ENCODE measurements around the gene ANOS1. TPM values are rescaled to one million over a fixed set of nuclear protein-coding genes. Genes with fewer than 3 reads are reported as not detected.
"Not testable (repeated sequence)": the region's sequence is repeated elsewhere in the genome, so short reads cannot be mapped to it uniquely, and the experiment has no call there.

Gene ANOS1
- total RNA-seq, 1 experiment from 2014 or later = not detected

DNA sequence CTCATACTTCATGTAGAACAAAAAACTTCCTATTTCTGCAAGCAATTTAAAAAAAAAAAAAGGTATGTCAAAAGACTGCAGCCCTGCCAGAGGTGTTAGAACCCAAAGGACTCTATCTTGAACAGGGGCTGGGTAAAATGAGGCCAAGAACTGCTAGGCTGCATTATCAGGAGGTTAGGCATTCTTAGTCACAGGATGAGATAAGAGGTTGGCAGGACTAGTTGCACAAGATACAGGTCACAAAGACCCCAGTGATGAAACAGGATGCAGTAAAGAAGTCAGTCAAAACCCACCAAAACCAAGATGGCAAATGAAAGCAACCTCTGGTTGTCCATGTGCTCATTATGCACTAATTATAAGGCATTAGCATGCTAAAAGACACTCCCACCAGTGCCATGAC lies 104.1 kb downstream of the ANOS1 start:
- H3K4me1 ChIP-seq = no peaks in the 10 kb centered on the region
- H3K27ac ChIP-seq = no peak overlapping the region
- DNase-seq = no peak
- H3K9me3 ChIP-seq (replicated peaks) = no peaks in the 10 kb centered on the region
- no peaks in the 10 kb centered on the region for H3K27me3 ChIP-seq
- H3K4me3 ChIP-seq = no peak overlapping the region
- H3K36me3 ChIP-seq = no peaks in the 10 kb centered on the region

DNA sequence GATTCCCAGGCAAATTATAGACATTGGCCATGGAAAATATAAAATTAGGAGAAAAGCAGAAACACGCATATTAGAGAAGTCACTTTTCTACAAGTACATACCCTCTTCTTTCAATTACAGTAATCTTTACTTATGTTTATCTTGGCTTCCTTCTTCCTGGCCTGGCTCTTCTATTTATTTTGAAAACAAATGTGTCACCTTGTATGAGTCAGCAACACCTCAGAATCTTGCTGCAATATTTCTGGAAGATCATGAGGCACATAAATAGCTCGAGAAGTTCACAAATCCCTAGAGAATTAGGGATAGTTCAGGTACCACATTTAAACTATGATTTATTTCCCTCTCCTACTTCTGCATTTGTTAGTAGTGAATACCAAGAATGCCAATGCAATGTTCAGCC lies 124.6 kb downstream of the ANOS1 start:
- Histone ChIP-seq H3K27ac (no peak overlapping the region), H3K4me1 (no peaks in the 10 kb centered on the region), H3K4me3 (no peak overlapping the region), H3K27me3 (no peaks in the 10 kb centered on the region), H3K9me3 (replicated peaks) (no peaks in the 10 kb centered on the region), H3K36me3 (no peaks in the 10 kb centered on the region)
- DNase-seq = no peak

DNA sequence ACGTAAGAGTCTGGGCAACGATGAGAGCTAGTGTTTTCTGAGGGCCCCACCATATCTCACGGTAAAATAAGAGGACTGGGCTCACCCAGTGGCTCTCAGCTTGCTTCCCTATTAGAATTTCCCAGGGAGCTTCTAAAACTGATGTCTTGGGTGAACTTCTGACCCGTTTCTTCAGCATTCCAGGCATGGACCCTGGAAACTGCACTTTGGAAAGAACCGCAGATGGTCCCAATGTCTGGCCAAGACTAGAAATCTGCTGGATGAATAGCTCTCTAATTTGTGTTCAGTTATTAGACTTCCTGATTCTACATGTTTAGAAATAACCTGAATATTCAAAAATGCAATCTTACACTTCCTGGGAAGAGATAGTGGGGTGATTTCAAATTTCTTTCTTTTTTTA lies 127.8 kb downstream of the ANOS1 start:
- H3K27me3 ChIP-seq = no peaks in the 10 kb centered on the region
- H3K4me3 ChIP-seq = no peak overlapping the region
- no peak for DNase-seq
- no peaks in the 10 kb centered on the region for H3K9me3 ChIP-seq (replicated peaks)
- no peaks in the 10 kb centered on the region for H3K4me1 ChIP-seq
- H3K36me3 ChIP-seq = no peaks in the 10 kb centered on the region
- H3K27ac ChIP-seq = no peak overlapping the region

DNA sequence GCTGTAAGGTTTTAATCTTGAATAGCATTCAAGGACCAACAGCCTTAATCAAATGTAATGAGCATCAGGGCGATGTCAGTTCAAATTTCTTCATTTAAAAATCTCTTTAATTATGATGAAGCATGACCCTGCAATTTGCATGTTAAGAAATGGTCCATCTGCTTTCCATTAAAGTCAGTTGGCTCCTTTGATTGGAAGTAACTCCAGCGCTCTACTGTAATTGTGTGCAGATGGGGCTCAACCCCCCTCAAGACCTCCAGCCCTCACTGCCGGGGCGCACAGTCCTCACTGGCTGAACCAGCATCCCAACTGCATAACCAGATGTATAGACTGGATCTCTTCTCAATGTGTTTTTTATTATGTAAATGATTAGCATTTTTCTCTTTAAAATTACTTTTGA lies 140.4 kb downstream of the ANOS1 start:
- H3K4me3 ChIP-seq = no peak overlapping the region
- H3K36me3 ChIP-seq = no peaks in the 10 kb centered on the region
- no peak overlapping the region for H3K27ac ChIP-seq
- H3K27me3 ChIP-seq = no peaks in the 10 kb centered on the region
- H3K9me3 ChIP-seq (replicated peaks) = no peaks in the 10 kb centered on the region
- H3K4me1 ChIP-seq = no peaks in the 10 kb centered on the region
- no peak for DNase-seq

DNA sequence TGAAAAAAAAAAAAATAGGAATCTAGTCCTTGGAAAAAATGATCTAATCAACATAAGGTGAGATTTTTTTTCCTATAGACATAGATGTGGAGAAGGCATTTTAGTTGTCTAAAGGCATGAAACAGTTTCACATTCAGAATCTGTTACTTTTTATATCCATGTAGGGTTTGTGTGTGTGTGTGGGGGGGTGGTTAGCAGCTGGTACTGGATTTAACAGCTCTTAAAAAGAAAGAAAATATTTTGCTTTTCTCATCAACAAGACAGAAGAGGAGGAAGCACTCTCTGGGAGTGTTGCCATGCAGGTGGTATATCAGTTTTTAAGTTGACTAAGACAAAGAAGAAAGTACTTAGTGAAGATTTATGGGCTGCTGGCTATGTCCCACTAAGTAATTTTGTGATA lies 145.0 kb downstream of the ANOS1 start:
- no peak overlapping the region for H3K4me3 ChIP-seq
- H3K27me3 ChIP-seq = no peaks in the 10 kb centered on the region
- H3K27ac ChIP-seq = no peak overlapping the region
- H3K9me3 ChIP-seq (replicated peaks) = no peaks in the 10 kb centered on the region
- no peak for DNase-seq
- no peaks in the 10 kb centered on the region for H3K4me1 ChIP-seq
- H3K36me3 ChIP-seq = no peaks in the 10 kb centered on the region

DNA sequence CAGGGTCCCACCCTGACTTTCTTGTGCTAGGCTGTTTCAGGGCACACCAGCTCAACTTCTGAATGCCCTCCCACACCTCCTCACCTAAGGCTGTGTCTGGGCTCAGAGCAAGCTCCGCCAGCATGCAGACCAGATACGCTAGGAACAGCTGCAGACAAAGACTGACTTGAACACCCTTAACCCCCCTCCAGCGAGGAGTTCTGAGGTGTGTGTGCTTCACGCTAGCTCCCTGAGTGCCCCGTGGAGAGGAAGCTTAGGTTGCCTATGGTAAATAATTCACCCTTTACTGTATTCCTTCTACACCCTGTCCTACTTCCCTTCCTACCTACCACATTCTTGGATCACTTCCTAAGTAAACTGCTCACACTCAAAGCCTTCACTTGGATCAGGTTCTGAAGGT lies 152.3 kb downstream of the ANOS1 start:
- no peaks in the 10 kb centered on the region for H3K9me3 ChIP-seq (replicated peaks)
- DNase-seq = peak in 1 of 2 experiments; percentile 1
- no peaks in the 10 kb centered on the region for H3K27me3 ChIP-seq
- no peaks in the 10 kb centered on the region for H3K36me3 ChIP-seq
- H3K4me3 ChIP-seq = no peak overlapping the region
- no peaks in the 10 kb centered on the region for H3K4me1 ChIP-seq
- H3K27ac ChIP-seq = no peak overlapping the region

DNA sequence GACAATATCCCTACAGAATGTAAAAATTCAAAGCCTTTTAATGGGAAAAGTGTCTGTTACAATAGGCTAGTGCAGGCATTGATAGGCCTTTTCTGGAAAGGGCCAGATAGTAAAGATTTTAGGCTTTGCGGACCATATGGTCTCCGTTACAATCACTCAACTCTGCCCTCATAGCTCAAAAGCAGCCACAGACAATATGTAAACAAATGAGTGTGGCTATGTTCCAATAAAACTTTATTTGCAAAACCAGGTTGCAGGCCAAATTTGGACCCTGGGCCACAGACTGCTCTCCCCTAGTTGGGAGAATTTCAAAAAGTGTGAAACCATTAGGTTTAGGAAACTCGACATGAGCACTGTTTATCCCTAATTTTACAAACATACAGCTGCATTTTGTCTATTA lies 155.1 kb downstream of the ANOS1 start:
- Histone ChIP-seq H3K9me3 (replicated peaks) (no peaks in the 10 kb centered on the region), H3K27ac (no peak overlapping the region), H3K27me3 (no peaks in the 10 kb centered on the region), H3K36me3 (no peaks in the 10 kb centered on the region), H3K4me3 (no peak overlapping the region), H3K4me1 (no peaks in the 10 kb centered on the region)
- DNase-seq = no peak

DNA sequence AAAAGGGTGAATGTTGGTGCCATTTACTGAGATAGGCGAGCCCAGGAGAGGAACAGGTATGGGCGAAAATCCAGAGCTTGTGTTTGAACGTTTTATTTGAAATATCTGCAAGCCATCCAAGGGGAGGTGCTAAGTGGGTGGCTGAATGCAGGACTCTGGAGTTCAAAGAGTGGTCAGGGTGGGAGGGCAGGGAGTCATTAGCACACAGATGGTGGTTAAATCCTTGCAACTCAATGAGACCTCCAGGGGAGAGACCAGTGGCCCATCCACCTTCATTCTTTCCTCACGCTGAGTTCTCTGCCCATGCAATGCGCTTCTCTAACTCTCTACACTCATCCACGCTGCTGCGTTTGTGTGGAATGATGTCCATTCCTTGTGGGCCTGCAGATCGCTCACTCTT lies 166.2 kb downstream of the ANOS1 start:
- Histone ChIP-seq H3K4me1 (no peaks in the 10 kb centered on the region), H3K9me3 (replicated peaks) (no peaks in the 10 kb centered on the region), H3K27ac (no peak overlapping the region), H3K4me3 (no peak overlapping the region), H3K36me3 (no peaks in the 10 kb centered on the region), H3K27me3 (no peaks in the 10 kb centered on the region)
- DNase-seq = no peak

DNA sequence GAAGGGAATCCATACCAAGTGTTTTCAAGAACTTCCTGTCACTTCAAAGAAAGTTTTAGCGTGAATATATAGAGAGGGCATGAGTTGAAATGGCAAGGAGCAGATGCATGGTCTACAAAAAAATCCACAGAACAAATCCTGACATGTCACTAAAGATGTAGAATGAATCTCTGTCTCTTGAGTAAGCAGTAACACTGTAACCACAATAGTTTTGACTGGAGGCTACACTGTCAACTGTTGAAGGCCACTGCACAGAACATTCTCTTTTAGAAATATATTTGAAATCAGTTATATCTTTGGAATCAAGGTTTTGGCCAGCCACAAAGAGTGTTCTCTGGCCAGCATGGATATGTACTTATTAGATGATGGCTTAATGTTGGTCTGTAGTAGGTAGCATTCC lies 183.5 kb downstream of the ANOS1 start:
- Histone ChIP-seq H3K4me1 (no peaks in the 10 kb centered on the region), H3K4me3 (no peak overlapping the region), H3K9me3 (replicated peaks) (no peaks in the 10 kb centered on the region), H3K27me3 (no peaks in the 10 kb centered on the region), H3K27ac (no peak overlapping the region), H3K36me3 (no peaks in the 10 kb centered on the region)
- DNase-seq = no peak

DNA sequence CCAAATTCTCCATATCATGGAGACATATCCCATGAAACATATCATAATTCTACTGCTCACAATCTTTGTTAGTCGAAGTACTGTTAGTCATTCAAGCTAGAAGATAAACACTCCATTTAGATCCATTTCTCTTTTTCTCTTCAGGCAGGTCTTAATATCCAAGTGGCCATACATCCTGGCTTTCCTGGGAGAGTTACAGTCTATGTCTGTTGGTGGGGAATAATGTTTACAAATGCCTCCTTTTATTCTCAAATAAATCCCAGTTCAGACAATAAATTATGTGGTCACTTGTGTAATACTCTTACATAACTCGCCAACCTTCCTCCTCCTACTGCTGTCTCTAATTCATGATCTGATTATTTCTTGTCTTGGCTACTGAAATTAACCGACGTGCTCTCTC lies 185.2 kb downstream of the ANOS1 start:
- no peaks in the 10 kb centered on the region for H3K36me3 ChIP-seq
- H3K27me3 ChIP-seq = no peaks in the 10 kb centered on the region
- no peak overlapping the region for H3K27ac ChIP-seq
- no peak for DNase-seq
- H3K9me3 ChIP-seq (replicated peaks) = no peaks in the 10 kb centered on the region
- H3K4me1 ChIP-seq = no peaks in the 10 kb centered on the region
- H3K4me3 ChIP-seq = no peak overlapping the region

DNA sequence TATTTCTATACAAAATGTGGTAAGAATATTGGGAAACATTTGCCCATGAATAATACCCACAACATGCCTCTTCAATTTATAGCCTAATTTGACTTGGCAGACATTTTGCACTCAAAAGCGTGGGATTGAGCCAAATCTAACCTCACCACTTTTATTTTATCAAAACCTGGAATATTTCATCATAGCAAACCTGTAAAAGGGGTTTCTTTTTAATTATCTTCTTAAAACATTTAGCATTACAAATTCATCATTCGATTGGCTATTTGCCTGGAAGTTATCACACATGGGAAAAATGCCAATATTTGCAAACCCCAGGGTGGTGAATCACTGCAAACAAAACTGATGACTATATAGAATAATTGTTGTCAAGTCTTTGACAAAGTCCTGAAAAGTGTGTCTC lies 211.1 kb downstream of the ANOS1 start:
- Histone ChIP-seq H3K4me3 (no peak overlapping the region), H3K27ac (no peak overlapping the region), H3K27me3 (no peaks in the 10 kb centered on the region), H3K36me3 (no peaks in the 10 kb centered on the region), H3K9me3 (replicated peaks) (no peaks in the 10 kb centered on the region), H3K4me1 (no peaks in the 10 kb centered on the region)
- no peak for DNase-seq

DNA sequence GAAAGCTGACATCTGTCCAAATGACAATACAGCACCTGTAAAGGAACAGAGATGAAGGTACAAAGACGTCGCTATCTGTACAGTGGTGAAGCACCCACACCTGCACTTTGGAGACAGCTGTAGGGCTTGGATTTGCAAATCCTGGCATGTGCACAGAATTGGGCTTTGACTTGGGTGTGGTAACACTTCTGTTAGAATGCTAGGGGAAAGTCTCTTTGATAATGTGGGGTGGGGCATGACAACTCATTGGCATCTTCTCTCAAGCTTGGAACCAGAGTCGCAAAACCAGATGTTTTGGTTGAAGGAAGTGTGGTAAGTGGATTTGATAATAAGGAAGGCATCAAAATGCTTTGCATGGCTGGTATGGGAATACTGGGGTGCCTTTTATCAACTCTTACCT lies 211.8 kb downstream of the ANOS1 start:
- no peak for DNase-seq
- H3K4me1 ChIP-seq = no peaks in the 10 kb centered on the region
- H3K9me3 ChIP-seq (replicated peaks) = no peaks in the 10 kb centered on the region
- H3K4me3 ChIP-seq = no peak overlapping the region
- H3K36me3 ChIP-seq = no peaks in the 10 kb centered on the region
- no peak overlapping the region for H3K27ac ChIP-seq
- no peaks in the 10 kb centered on the region for H3K27me3 ChIP-seq

DNA sequence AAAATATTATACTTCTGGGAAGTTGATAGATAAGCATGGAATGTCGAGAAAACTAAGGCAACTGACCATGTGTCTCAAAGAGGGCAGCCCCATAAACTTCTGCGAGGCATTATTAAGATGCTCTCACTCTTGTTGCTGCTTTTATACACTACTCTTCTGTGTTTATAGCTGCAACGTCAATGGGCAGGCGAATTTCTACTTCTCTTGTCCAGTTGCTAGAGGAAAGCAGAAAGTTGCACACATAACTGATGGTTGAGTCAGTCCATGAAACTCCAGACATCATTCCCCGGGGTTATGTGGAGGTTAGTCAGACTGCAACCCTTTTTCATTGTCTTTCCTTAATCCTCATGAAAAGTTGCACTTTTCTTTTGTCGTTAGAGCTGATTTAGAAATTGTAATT lies 227.5 kb downstream of the ANOS1 start:
- no peak for DNase-seq
- H3K27ac ChIP-seq = no peak overlapping the region

DNA sequence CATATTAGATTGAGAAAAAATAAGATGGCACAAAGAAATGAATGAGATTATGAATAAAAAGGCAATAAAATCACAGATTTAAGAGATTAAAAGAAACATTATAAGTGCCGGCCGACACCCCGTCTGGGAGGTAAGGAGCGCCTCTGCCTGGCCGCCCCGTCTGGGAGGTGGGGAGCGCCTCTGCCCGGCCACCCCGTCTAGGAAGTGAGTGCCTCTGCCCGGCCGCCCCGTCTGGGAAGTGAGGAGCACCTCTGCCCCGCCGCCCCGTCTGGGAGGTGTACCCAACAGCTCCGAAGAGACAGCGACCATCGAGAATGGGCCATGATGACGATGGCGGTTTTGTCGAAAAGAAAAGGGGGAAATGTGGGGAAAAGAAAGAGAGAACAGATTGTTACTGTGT lies 229.8 kb downstream of the ANOS1 start:
- not testable (repeated sequence) for H3K36me3 ChIP-seq; H3K9me3 ChIP-seq (replicated peaks); H3K4me1 ChIP-seq; H3K4me3 ChIP-seq; DNase-seq; H3K27me3 ChIP-seq; H3K27ac ChIP-seq

More for the DNA sequence above, 227.5 kb downstream of the ANOS1 start:
- no peaks in the 10 kb centered on the region for H3K9me3 ChIP-seq (replicated peaks)
- no peaks in the 10 kb centered on the region for H3K27me3 ChIP-seq
- no peaks in the 10 kb centered on the region for H3K36me3 ChIP-seq
- H3K4me1 ChIP-seq = no peaks in the 10 kb centered on the region
- no peak overlapping the region for H3K4me3 ChIP-seq

DNA sequence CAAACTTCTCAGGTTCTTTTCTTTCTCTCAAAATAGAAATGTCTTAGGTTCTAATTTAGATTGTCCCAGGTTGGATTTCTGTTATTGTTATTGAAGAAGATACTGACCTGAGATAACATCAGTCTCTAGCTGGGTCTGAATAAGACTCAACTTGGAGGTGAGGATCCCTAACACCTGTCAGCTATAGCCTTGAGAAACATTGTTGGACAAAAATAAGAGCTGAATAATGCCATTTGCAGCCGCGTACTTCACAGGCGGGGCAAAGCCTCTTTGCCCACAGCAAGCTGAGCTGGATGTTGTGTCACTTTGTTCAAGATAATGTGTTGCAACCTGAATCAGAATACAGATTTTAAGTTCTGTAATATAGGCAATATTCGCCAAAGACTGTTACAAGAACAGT lies 231.7 kb downstream of the ANOS1 start:
- no peak for DNase-seq
- Histone ChIP-seq H3K36me3 (no peaks in the 10 kb centered on the region), H3K9me3 (replicated peaks) (no peaks in the 10 kb centered on the region), H3K4me3 (no peak overlapping the region), H3K27me3 (no peaks in the 10 kb centered on the region), H3K4me1 (no peaks in the 10 kb centered on the region), H3K27ac (no peak overlapping the region)

DNA sequence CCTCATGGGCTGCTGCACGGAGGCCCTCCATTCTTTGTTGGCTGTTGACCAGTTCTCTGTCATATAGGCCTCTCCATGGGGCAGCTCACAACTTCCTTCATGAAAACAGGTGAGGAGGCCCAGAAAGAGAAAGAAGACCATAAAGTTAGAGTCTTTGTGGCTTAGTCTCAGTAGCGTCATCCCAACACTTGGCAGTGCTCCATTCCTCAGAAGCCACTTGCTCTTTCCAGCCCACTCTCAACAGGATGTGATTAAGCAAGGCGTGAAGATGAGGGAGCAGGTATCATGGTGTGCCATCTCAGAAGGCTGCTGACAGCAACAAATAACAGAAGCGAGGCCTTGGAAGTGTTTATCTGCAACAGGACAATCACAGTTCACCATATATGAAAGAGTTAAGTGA lies 236.9 kb downstream of the ANOS1 start:
- H3K4me3 ChIP-seq; H3K4me1 ChIP-seq; H3K9me3 ChIP-seq (replicated peaks); H3K27ac ChIP-seq; DNase-seq; H3K27me3 ChIP-seq; H3K36me3 ChIP-seq: not testable (repeated sequence)

All from SJCRH30 (cell line).